ENCODE measurements around the gene ABLIM3.

DNA sequence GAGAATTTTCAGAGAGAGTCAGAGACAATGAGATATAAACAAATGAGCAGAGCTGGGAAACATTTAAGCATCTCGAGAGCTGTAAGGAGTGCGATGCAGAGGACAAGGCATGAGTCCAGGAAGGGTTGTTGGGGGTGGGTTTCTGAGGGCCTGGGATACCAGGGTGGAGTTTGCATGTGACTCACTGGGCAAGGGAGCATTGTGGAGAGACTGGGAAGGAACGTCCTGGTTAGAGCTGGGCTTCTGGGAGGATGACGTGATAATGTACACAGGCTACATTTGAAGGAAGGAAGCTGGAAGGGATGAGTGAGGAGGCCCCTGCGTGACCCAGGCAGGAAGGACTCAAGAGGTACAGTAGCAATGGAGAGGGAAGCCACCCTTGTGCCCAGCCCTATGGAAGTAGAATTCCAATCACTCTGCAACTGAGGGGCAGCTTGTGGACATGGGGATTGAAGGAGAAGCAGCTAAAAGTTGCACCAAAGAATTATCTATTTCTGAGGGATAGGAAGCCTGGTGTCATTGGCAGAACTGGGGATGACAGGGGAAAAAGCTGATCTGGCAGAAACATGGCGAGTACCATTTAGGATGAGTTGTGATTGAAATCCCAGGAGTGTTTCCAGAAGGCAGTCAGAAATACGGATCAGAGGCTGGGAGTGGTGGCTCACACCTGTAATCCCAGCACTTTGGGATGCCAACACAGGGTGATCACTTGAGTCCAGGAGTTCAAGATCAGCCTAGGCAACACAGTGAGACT, 71.1 kb downstream of the ABLIM3 start:
- TF ChIP-seq ZNF217 (IDR thresholded peaks at IDR 0.05) (no peak), MXI1 (IDR thresholded peaks at IDR 0.05; ENCODE audit: low read depth, low read length) (no peak), CREB1 (IDR thresholded peaks at IDR 0.05; ENCODE audit: low read depth) (no peak), POLR2AphosphoS5 (IDR thresholded peaks at IDR 0.05; ENCODE audit: low read length) (no peak), CBX5 (IDR thresholded peaks at IDR 0.05; ENCODE audit: low read depth) (no peak), NFYB (IDR thresholded peaks at IDR 0.05; ENCODE audit: insufficient read depth, low read depth, low read length) (no peak), EZH2 (IDR thresholded peaks at IDR 0.05; ENCODE audit: borderline replicate concordance, control insufficient read depth, low read depth, low read length) (no peak), ZNF384 (IDR thresholded peaks at IDR 0.05; ENCODE audit: borderline replicate concordance, low read depth, low read length) (no peak), REST (IDR thresholded peaks at IDR 0.05; ENCODE audit: low read depth, low read length) (no peak)
- TF ChIP-seq, protein P1, sequence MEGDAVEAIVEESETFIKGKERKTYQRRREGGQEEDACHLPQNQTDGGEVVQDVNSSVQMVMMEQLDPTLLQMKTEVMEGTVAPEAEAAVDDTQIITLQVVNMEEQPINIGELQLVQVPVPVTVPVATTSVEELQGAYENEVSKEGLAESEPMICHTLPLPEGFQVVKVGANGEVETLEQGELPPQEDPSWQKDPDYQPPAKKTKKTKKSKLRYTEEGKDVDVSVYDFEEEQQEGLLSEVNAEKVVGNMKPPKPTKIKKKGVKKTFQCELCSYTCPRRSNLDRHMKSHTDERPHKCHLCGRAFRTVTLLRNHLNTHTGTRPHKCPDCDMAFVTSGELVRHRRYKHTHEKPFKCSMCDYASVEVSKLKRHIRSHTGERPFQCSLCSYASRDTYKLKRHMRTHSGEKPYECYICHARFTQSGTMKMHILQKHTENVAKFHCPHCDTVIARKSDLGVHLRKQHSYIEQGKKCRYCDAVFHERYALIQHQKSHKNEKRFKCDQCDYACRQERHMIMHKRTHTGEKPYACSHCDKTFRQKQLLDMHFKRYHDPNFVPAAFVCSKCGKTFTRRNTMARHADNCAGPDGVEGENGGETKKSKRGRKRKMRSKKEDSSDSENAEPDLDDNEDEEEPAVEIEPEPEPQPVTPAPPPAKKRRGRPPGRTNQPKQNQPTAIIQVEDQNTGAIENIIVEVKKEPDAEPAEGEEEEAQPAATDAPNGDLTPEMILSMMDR (IDR thresholded peaks at IDR 0.05 in 2 of 3, conservative IDR thresholded peaks at IDR 0.05 in 1 of 3; ENCODE audit: control insufficient read depth in 2 of 3, extremely low read depth in 1 of 3, insufficient read depth in 1 of 3, low read depth in 3 of 3, low read length in 3 of 3), result no peak
